Choroid plexus epithelial cell (primary cell): Measurements from ENCODE around the gene CALN1.

ENCODE experiments used
- DNase-seq: peaks from one replicate; pipeline ENCODE4 v3.0.0-alpha.2; 2010; ENCODE audit warnings: low read depth
- H3K4me3 ChIP-seq: 2 replicates; pipeline ENCODE4 v1.5.1; 2011; ENCODE audit warnings: low read depth, mild to moderate bottlenecking, control low read depth, low read length, moderate library complexity
- CTCF ChIP-seq: conservative IDR thresholded peaks from 2 replicates; pipeline ENCODE4 v1.5.1; 2011; ENCODE audit warnings: low read depth, mild to moderate bottlenecking, control low read depth, inconsistent platforms, low read length, moderate library complexity

The CALN1 gene

GRCh38 chr7:72156671-72157070 is 255.5 kb downstream of the CALN1 start:
- no peak overlapping the region for H3K4me3 ChIP-seq
- no peak for DNase-seq
- TF ChIP-seq CTCF: no peak

DNA sequence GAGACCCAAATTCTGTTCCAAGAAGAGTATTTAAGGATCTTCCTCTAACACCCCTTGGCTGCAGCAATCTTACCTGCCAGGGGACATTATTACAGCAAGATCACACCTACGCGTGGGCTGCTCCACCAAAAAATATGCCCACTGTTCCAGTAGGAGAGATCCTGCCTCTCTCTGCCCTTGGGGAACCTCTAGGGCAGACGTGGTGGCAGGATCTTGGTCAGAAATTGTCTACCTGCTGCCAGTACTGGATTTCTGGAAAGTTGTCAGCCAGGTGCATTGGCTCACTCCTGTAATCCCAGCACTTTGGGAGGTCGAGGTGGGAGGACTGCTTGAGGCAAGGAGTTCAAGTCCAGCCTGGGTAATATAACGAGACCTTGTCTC is 259.0 kb downstream of the CALN1 start:
- DNase-seq: no peak
- no peak for TF ChIP-seq CTCF
- H3K4me3 ChIP-seq: no peak overlapping the region

DNA sequence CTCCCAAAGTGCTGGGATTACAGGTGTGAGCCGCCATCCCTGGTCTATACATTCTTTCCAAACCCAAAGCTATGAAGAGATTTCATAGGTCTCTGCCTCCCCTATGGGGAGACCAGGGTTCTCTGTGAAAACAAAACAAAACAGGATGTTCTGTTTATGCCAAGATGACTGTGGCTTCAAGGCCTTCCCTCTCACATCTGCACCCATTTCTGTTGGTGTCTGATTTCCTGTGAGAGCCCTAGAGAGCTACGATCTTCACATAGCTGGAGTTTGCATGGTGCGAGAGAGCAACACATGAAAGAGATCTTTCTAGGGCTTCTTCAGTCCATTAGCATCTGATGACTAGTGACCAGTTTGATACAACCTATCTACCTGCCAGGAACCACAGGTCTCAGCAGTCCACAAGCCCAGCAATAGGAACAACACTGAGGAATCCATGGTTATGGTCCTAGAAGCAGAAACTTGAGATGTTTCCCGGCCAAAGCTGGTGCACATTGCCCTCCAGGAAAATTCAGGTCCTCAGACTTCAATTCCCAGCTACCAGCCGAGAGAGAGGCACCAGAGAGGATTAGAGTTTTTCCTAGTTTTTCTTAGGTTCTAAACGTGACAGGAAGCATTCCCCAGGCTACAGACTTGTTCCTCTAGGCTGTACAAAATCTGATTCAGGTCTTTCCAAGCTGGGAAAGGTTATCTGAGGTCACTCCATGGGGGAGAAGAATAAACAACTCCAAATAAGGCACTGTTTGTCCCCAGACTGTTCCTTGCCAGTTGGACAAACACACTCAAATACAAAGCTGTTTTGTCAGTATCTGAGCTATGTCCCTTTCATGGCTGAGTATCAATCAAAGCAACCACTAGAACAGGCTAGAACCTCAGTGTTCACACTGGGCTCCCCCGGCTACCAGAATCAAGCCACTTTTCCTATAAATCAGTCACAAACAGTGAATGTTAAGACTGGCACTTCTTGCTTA is 259.7 kb downstream of the CALN1 start:
- TF ChIP-seq CTCF: no peak
- DNase-seq: no peak
- H3K4me3 ChIP-seq: no peak overlapping the region

DNA sequence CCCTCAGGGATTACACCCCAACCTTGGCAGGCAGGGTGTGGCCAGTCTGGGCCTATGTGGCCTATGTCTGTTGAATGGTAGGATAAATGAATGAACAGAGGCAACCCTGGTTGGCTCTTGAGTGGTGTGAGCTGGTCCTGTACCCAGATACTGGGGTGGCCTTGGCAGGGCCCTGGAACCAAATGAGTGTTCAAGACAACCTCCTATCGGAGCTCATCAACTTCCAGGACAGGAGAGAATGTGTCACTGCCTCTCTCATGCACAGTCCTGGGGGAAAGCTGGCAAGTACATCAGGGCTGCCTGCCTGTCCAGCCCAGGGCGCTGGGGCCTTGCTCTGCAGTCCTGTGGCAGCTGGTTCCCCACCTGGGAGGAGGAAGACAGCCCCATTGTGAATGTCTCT is 271.6 kb downstream of the CALN1 start:
- no peak for TF ChIP-seq CTCF
- DNase-seq: no peak
- no peak overlapping the region for H3K4me3 ChIP-seq

- no peak overlapping the region for H3K4me3 ChIP-seq
- no peak for DNase-seq
- no peak for TF ChIP-seq CTCF
Measured at GRCh38 chr7:72127136-72127535, 285.0 kb downstream of the CALN1 start.

DNA sequence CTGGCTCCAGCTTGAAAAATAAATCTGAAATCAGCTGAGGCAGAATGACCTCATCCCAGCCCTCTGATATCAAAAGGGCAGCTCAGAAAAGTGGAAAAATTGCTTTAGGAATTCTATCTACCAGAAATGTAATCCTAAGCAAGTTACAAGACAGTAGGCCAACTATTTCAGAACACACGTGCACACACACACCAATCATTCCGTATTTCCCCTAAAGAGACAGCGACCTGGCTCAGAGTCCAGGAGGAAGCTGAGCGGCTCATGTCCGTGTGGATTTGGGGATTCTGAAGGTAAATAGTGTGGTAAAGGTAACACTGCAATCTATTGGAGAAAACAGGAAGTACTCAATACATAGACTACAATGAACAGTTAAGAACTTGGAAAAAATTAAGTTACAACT is 288.2 kb downstream of the CALN1 start:
- no peak overlapping the region for H3K4me3 ChIP-seq

More for the DNA sequence above, 288.2 kb downstream of the CALN1 start:
- TF ChIP-seq CTCF: no peak
- no peak for DNase-seq
